Fibroblast of villous mesenchyme (primary cell): ENCODE results near the gene UGT1A6. TPM values are rescaled to one million over a fixed set of nuclear protein-coding genes. Genes with fewer than 3 reads are reported as not detected.

Experiments used
- DNase-seq: peaks from one replicate; pipeline ENCODE4 v3.0.0-alpha.2; 2010; ENCODE audit warnings: low read depth
- H3K4me3 ChIP-seq: 2 replicates; pipeline ENCODE4 v1.5.1; 2011; ENCODE audit warnings: low read depth, mild to moderate bottlenecking, low read length
- total RNA-seq: library from RNA; depleted of rRNA; stranded (reverse); fragments of >200 nt; gene quantifications from 2 replicates; pipeline ENCODE4 v1.2.3, GENCODE V29; 2012
- TF ChIP-seq, protein P1 (sequence below): IDR thresholded peaks from 2 replicates; pipeline ENCODE4 v1.5.1; 2012; ENCODE audit warnings: low read depth, mild to moderate bottlenecking, low read length; ENCODE audit not compliant: insufficient read depth

UGT1A6 gene
- total RNA-seq, 1 donor = not detected

DNA sequence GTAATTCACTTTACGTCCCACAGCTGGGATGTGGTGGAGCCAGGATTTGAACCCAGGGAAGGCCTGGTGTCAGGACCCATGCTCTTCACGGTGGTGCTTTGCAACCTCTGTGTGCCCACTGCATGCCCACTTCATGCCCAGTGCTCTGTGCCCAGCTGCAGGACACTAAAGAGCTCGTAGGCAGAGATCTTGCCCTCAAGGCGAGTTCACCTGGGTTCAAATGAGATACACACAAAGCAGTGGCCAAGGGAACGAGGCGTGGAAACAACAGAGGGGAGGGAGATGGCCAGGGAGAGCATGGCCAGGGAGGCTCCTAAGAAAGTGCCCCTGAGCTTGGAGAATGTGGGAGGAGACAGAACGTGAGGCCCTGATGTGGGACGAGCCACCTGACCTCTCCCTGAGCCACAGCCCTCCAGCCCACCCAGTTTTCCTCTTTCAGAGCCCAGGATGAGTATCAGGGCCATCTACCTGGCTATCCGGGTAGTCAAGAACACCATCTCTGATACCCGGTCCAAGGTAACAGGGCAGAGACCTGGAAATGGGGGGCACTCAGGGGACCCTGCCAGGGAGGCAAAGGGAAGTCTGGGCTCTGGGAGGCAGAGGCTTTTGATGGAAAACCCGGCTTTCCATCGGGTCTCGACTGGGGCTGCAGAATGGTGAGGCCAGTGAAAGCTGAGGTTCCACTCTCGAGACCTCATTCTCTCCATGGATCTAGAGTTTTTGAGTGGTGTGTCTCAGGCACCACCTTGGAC is 105.8 kb downstream of the UGT1A6 start:
- no peak overlapping the region for H3K4me3 ChIP-seq
- TF ChIP-seq, protein P1, sequence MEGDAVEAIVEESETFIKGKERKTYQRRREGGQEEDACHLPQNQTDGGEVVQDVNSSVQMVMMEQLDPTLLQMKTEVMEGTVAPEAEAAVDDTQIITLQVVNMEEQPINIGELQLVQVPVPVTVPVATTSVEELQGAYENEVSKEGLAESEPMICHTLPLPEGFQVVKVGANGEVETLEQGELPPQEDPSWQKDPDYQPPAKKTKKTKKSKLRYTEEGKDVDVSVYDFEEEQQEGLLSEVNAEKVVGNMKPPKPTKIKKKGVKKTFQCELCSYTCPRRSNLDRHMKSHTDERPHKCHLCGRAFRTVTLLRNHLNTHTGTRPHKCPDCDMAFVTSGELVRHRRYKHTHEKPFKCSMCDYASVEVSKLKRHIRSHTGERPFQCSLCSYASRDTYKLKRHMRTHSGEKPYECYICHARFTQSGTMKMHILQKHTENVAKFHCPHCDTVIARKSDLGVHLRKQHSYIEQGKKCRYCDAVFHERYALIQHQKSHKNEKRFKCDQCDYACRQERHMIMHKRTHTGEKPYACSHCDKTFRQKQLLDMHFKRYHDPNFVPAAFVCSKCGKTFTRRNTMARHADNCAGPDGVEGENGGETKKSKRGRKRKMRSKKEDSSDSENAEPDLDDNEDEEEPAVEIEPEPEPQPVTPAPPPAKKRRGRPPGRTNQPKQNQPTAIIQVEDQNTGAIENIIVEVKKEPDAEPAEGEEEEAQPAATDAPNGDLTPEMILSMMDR = no peak
- no peak for DNase-seq

DNA sequence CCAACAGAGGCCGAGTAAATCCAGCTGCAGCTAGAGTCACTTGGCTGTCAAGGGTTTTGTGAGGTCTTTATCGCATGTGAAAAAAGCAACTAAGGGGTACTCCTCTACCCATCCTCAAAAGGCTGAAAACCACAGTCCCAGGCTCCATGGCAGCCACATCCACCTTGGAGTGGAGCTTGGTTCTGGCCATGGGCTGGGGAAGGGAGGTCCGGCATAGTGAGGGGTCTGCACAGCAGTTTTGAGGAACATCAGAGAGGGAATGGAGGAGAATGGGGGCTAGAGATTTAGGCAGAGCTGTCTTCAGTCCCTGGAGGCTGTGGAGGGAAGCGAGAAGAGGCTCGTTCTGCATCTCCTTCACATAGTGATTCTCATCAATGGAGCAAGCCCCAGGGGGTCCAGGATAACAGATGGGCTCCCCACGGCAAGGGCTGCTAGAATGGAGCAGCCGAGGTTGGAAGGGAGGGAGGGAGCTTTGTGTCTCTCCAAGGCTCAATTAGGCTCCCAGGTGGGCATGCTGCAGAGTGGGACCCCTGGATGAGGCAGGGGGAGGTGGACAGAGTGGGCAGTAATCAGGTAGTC is 106.5 kb downstream of the UGT1A6 start:
- H3K4me3 ChIP-seq = no peak overlapping the region
- TF ChIP-seq, protein P1 = no peak
- no peak for DNase-seq

DNA sequence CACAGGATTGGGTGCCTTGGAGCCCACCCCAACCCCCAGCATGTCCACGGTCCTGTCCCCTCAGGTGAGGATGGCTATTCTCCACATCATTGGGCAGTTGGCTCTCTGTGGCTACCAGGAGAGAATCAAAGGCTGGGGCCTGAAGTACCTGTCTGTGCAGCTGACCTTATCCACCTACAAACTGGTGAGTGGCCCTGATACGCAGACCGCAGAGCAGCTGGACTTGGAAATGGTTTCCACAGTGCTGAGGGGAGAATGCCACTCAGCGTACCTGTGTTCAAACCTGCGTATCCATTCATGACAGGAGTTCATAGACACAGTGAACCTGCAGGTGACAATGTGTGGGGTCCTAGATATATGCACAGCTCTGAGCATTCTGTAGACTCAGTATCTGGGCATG is 107.0 kb downstream of the UGT1A6 start:
- no peak overlapping the region for H3K4me3 ChIP-seq
- TF ChIP-seq, protein P1 = no peak
- DNase-seq = no peak

DNA sequence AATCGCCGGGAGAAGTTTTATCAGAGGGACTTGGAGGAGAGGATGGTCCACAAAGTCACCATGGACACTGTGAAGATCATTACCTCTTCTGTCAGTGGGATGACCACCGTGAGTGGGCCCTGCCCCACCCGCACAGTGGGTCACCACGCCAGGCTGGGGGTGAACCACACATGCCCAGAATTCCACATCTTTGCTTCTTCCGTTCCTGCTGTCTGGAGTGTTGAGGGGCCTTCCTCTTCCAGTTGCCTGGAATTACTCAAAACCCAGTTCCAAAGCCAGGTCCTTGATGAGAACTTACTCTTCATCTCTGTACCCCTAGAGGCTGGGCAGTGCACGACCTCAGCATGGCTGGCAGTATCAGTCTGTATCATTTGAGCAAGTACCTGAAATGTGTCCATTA is 107.5 kb downstream of the UGT1A6 start:
- TF ChIP-seq, protein P1 = no peak
- H3K4me3 ChIP-seq = no peak overlapping the region
- no peak for DNase-seq

DNA sequence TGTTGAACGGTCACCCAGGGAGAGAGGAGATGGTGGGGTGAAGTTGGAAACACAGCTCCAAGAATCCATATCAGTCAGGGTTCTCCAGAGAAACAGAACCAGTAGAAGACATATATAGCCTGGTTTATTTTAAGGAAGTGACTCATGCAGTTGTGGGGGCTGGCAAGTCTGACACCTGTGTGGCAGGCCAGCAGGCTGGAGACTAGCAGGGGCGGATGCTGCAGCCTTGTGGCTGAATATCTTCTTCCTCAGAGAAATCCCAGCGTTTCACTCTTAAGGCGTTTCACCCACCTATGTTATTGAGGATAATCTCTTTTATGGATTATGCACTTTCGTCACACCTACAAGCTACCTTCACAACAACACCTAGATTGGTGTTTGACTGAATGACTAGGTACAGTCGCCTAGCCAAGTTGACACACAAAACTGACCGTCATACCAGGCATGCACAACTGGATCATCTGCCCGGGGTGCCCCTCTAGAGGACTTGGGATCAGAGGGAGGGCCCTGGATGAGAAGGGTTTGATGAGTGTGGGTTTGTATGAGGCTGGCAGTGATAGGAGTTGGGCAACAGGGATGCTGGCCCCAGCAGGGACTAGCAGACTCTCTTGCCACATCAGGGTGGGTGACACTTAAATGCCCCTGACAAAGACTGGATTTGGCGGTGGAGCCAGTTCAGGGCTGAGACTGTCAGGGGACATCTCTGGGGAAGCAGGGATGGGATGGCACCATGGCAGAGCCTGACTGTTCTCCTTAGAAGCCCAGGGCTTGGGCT is 108.9 kb downstream of the UGT1A6 start:
- DNase-seq = peak; percentile 15
- H3K4me3 ChIP-seq = no peak overlapping the region
- TF ChIP-seq, protein P1 = no peak

DNA sequence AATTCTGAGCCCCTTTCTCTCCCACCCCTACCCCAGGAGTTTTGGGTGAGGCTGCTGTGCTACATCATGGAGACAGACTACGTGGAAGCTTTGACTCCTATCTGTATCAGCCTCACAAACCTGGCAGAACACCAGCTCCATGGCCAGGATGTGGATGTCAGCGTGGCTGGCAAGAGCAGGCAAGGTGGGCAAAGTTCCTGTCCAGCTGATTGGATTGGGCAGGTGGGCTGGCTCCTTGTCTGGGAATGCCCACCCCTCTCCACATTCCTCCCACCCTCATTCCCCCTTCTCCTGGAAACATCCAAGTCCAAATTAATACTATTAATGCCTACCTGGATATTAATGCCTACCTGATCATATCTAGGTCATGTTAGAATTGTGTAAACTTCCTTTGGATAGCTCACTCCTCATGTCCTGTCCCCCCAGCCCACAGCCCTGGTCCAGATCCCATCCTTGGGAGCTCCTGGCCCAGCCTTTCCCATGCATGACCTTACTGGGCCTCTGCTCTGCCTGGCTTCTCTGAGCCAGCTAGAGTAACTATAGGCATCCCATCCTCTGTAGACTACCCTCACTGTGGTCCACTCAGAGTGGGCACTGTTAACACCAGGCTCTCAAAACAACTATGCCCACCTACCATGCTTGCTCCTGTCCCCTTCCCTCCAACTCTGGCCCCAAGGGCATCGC is 109.6 kb downstream of the UGT1A6 start:
- no peak for DNase-seq
- H3K4me3 ChIP-seq = no peak overlapping the region
- TF ChIP-seq, protein P1 = no peak
